ENCODE data around the gene ACACA.

ACACA gene

GRCh38 chr17:37207103-37207502 lies 199.5 kb downstream of the ACACA start:
- TF ChIP-seq TARDBP (IDR thresholded peaks at IDR 0.05) = no peak
- no peak for TF ChIP-seq BHLHE40 (IDR thresholded peaks at IDR 0.05; ENCODE audit: borderline replicate concordance)
- TF ChIP-seq FOXA1 (IDR thresholded peaks at IDR 0.05) = no peak
- TF ChIP-seq NFRKB (IDR thresholded peaks at IDR 0.05) = no peak
- DNase-seq (ENCODE audit: extremely low spot score) = no peak
- ChIA-PET POLR2A (no interaction called here), CTCF (no interaction called here)

DNA sequence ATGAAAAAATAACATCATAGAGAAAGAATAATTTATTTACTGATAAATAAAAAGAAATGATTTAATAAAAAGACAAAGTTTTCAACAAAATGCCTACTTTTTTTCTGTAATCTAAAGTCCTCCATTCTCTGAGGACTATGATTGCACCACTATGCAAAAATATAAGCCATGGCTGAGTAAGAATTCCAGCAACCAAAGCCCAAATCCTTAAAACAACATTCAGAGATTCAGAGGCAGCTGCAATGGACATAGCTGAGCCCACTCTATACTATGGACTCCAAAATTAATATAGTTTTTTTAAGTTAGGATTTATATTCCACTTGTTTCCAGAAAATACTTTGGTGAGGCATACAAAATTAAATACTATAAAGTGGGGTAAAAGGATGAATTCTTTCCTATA lies 200.3 kb downstream of the ACACA start:
- CTCF ChIA-PET = interaction anchor here (0.6 kb wide), 1 partner anchor 18 kb away, joined by 3 read pairs; no protein-coding TSS in a partner anchor
- no peak for TF ChIP-seq ARNT (IDR thresholded peaks at IDR 0.05)
- no peak for TF ChIP-seq CTBP1 (IDR thresholded peaks at IDR 0.05; ENCODE audit: borderline replicate concordance)
- TF ChIP-seq TARDBP (IDR thresholded peaks at IDR 0.05) = no peak
- TF ChIP-seq NFRKB (IDR thresholded peaks at IDR 0.05) = no peak
- no peak for TF ChIP-seq FOXA1 (IDR thresholded peaks at IDR 0.05)
- no peak for TF ChIP-seq LEF1 (IDR thresholded peaks at IDR 0.05; ENCODE audit: borderline replicate concordance)
- TF ChIP-seq BHLHE40 (IDR thresholded peaks at IDR 0.05; ENCODE audit: borderline replicate concordance) = no peak
- no peak for TF ChIP-seq HDGF (IDR thresholded peaks at IDR 0.05; ENCODE audit: borderline replicate concordance)
- TF ChIP-seq FOXK2 (IDR thresholded peaks at IDR 0.05) = no peak
- no peak for TF ChIP-seq FOXM1 (IDR thresholded peaks at IDR 0.05; ENCODE audit: borderline replicate concordance)
- no peak for TF ChIP-seq ZNF384 (IDR thresholded peaks at IDR 0.05)
- POLR2A ChIA-PET = no interaction called here

GRCh38 chr17:37200497-37200896 lies 206.1 kb downstream of the ACACA start:
- CTCF ChIA-PET = no interaction called here
- no peak for DNase-seq (ENCODE audit: extremely low spot score)
- TF ChIP-seq NFRKB (IDR thresholded peaks at IDR 0.05) (no peak), FOXM1 (IDR thresholded peaks at IDR 0.05; ENCODE audit: borderline replicate concordance) (no peak), SUZ12 (IDR thresholded peaks at IDR 0.05) (no peak), ELF4 (IDR thresholded peaks at IDR 0.05) (no peak), L3MBTL2 (conservative IDR thresholded peaks at IDR 0.05) (no peak), PKNOX1 (IDR thresholded peaks at IDR 0.05) (no peak), FOXK2 (IDR thresholded peaks at IDR 0.05) (no peak), HDGF (IDR thresholded peaks at IDR 0.05; ENCODE audit: borderline replicate concordance) (no peak), LEF1 (IDR thresholded peaks at IDR 0.05; ENCODE audit: borderline replicate concordance) (no peak), TARDBP (IDR thresholded peaks at IDR 0.05) (no peak), SP1 (IDR thresholded peaks at IDR 0.05) (no peak), ZNF384 (IDR thresholded peaks at IDR 0.05) (no peak), BHLHE40 (IDR thresholded peaks at IDR 0.05; ENCODE audit: borderline replicate concordance) (no peak), CTBP1 (IDR thresholded peaks at IDR 0.05; ENCODE audit: borderline replicate concordance) (no peak), ARNT (IDR thresholded peaks at IDR 0.05) (no peak), FOXA1 (IDR thresholded peaks at IDR 0.05) (no peak)
- POLR2A ChIA-PET = no interaction called here

More for the DNA sequence above, 200.3 kb downstream of the ACACA start:
- no peak for DNase-seq (ENCODE audit: extremely low spot score)

GRCh38 chr17:37197336-37197735 lies 209.3 kb downstream of the ACACA start:
- CTCF ChIA-PET = no interaction called here
- TF ChIP-seq SUZ12 (IDR thresholded peaks at IDR 0.05) (no peak), SP1 (IDR thresholded peaks at IDR 0.05) (no peak), FOXK2 (IDR thresholded peaks at IDR 0.05) (no peak), ELF4 (IDR thresholded peaks at IDR 0.05) (no peak), FOXA1 (IDR thresholded peaks at IDR 0.05) (no peak), PKNOX1 (IDR thresholded peaks at IDR 0.05) (no peak), BHLHE40 (IDR thresholded peaks at IDR 0.05; ENCODE audit: borderline replicate concordance) (no peak), HDGF (IDR thresholded peaks at IDR 0.05; ENCODE audit: borderline replicate concordance) (no peak), CTBP1 (IDR thresholded peaks at IDR 0.05; ENCODE audit: borderline replicate concordance) (no peak), LEF1 (IDR thresholded peaks at IDR 0.05; ENCODE audit: borderline replicate concordance) (no peak), ARNT (IDR thresholded peaks at IDR 0.05) (no peak), TARDBP (IDR thresholded peaks at IDR 0.05) (no peak)
- no peak for DNase-seq (ENCODE audit: extremely low spot score)
- POLR2A ChIA-PET = no interaction called here

DNA sequence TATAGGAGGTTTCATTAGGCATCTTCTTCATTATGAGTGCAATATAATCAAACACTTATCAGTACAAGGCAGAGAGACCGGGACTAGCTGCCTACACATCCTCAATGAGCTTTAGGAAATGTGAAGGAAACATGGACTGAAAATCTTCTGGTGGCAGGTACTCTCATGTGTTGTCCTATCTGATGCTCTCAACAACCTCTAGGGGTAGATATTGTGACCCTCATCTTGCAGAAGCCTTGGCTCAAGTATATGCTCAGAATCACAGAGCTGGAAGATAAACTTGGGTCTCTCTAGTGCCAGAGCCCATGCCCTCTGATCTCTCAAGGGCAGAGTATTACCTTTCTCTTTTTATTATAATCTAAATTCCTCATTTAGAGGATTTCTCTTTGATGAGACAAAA lies 212.4 kb downstream of the ACACA start:
- ChIA-PET POLR2A (no interaction called here), CTCF (interaction anchor here (1.2 kb wide), 2 partner anchors 12 to 18 kb away, joined by 3 read pairs; no protein-coding TSS in a partner anchor)
- no peak for DNase-seq (ENCODE audit: extremely low spot score)
- TF ChIP-seq LEF1 (IDR thresholded peaks at IDR 0.05; ENCODE audit: borderline replicate concordance) (no peak), FOXA1 (IDR thresholded peaks at IDR 0.05) (no peak), FOXK2 (IDR thresholded peaks at IDR 0.05) (no peak), ARNT (IDR thresholded peaks at IDR 0.05) (no peak), ZNF384 (IDR thresholded peaks at IDR 0.05) (no peak), FOXM1 (IDR thresholded peaks at IDR 0.05; ENCODE audit: borderline replicate concordance) (no peak)

- CTCF ChIA-PET = no interaction called here
- DNase-seq (ENCODE audit: extremely low spot score) = no peak
- POLR2A ChIA-PET = no interaction called here
- TF ChIP-seq SP1 (IDR thresholded peaks at IDR 0.05) (no peak), ELF4 (IDR thresholded peaks at IDR 0.05) (no peak), LEF1 (IDR thresholded peaks at IDR 0.05; ENCODE audit: borderline replicate concordance) (no peak), BHLHE40 (IDR thresholded peaks at IDR 0.05; ENCODE audit: borderline replicate concordance) (no peak), FOXM1 (IDR thresholded peaks at IDR 0.05; ENCODE audit: borderline replicate concordance) (no peak), PKNOX1 (IDR thresholded peaks at IDR 0.05) (no peak), NFRKB (IDR thresholded peaks at IDR 0.05) (no peak), ARNT (IDR thresholded peaks at IDR 0.05) (no peak), FOXK2 (IDR thresholded peaks at IDR 0.05) (no peak), TARDBP (IDR thresholded peaks at IDR 0.05) (no peak), SUZ12 (IDR thresholded peaks at IDR 0.05) (no peak), CTBP1 (IDR thresholded peaks at IDR 0.05; ENCODE audit: borderline replicate concordance) (no peak), ZNF384 (IDR thresholded peaks at IDR 0.05) (no peak)
Observed at GRCh38 chr17:37191219-37191618, 215.4 kb downstream of the ACACA start.

Measured in HEK293T (cell line).